PC-9 (cell line): ENCODE data around the gene TVP23B.

Experiments used
- CTCF ChIP-seq: fragments of 200-600 bp; sonication (generic); conservative IDR thresholded peaks from 2 replicates; pipeline ENCODE4 v1.6.1; 2017; ENCODE audit warnings: mixed run types, antibody characterized with exemption, mild to moderate bottlenecking, moderate library complexity
- EZH2 ChIP-seq: fragments of 200-600 bp; sonication (generic); IDR thresholded peaks from 2 replicates; pipeline ENCODE4 v1.8.0; 2017; ENCODE audit warnings: antibody characterized with exemption, low read depth

GRCh38 chr17:18850679-18851078 is 69.7 kb downstream of the TVP23B start:
- TF ChIP-seq CTCF (no peak), EZH2 (no peak)
